Measurements from ENCODE around the gene FTCD.

FTCD gene

DNA sequence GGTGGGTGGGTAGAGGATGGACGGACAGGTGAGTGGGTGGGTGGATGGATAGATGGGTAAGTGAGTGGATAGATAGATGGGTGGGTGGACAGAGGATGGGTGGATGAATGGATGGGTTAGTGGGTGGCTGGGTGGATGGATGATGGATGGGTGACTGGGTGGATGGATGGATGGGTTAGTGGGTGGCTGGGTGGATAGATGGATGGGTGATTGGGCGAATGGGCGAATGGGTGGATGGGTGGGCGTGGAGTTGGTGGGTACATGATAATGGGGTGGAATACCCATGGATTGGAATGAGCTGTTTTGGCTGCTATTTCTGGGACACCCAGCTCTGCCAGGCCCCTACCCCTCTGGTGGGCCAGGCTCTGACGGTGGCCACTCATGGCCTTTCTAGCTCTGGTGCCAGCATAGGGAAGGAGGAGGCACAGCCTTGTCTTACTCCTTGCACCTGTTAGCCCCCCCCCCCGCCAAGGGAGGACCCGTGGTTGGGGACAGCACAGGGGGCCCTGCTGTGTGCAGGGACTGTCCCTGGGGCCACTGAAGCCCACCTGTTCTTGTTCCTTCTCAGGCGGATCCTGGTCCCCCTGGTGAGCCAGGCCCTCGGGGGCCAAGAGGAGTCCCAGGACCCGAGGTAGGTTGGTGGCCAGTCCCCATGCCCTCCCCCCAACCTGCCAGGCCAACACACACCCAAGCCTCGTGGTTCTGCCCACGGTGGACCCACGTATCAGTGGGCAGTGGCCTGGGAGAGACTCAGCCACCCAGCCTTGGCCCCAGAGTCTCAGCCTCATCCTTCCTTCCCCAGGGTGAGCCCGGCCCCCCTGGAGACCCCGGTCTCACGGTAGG, 31.1 kb downstream of the FTCD start:
- no peak for DNase-seq (ENCODE audit: low spot score)

DNA sequence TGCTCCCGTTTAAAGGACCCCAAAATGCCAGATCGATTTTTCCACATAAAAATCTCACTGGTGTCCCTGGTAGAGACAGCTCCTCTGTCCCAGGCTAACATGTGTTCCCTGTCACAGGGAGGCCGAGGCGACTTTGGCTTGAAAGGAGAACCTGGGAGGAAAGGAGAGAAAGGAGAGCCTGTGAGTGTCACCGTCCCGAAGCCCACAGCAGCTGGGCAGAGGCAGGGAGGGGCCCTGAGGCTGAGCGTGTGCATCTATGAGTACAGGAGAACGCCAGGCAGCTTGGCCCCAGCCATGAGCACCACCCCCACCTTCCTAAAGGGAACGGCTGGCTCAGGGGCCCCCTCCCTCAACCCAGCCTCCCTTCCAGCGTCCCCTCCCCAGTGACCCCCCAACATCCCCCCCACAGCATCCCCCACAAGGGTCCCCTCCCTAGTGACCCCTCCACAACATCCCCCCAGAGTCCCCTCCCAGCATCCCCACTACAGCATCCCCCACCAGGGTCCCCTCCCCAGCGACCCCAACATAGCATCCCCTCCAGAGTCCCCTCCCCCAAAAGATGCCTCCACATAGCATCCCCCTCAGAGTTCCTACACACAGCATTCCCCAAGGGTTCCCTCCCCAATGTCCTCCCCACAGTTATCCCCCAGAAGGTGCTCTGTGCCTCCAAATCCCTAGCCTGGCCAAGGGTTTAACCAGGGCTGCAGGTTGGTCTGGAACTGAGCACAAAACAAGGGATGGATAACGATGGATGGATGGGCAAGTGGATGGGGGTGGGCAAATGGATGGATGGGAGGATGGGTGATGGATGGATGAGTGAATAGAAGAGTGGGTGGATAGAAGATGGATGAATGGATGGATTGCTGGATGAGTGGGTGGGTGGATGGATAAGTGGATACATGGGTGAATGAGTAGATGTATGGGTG, 32.4 kb downstream of the FTCD start:
- no peak for DNase-seq (ENCODE audit: low spot score)

GRCh38 chr21:46122237-46122671, 33.1 kb downstream of the FTCD start:
- peak; percentile 88 for DNase-seq (ENCODE audit: low spot score)

GRCh38 chr21:46121286-46122221, 33.8 kb downstream of the FTCD start:
- DNase-seq (ENCODE audit: low spot score) = no peak

DNA sequence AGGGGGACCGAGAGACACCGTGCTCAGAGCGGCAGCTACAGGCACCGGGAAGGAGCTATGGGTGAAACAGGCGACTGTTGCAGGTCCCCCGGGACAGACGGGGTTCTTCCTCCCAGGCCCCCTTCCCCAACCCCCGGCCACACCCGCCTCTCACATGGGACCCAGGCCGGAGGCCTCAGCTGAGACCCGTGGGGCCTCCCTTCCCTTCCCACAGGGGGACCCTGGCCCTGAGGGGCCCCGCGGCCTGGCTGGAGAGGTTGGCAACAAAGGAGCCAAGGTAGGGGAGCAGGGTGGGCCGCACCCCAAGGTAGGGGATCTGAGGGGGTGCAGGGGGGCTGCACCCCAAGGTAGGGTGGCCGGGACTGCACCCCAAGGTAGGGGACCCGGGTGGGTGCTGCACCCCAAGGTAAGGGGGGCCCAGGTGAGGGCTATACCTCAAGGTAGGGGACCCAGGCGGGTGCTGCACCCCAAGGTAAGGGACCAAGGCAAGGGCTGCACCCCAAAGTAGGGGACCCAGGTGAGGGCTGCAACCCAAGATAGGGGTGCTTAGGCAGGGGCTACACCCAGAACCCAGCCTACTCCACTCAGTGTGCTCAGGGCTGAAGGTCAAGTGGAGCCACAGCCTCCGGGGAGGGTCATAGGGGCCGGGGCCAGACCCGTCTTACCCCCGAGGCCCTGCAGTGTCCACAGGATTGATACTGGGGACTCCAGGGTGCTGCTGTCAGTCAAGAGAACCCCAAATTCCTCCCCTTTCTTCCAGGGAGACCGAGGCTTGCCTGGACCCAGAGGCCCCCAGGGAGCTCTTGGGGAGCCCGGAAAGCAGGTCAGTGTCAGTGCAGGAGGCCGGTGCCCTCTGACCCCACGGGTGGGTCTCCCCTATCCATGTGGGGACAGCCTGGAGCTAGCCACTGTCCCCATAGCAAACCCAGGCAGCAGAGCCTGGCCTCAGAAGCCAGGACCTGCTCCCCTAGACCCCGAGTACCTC, 34.8 kb downstream of the FTCD start:
- no peak for DNase-seq (ENCODE audit: low spot score)

- no peak for DNase-seq (ENCODE audit: low spot score)
Measured at GRCh38 chr21:46119637-46120271, 35.6 kb downstream of the FTCD start.

- no peak for DNase-seq (ENCODE audit: low spot score)
Measured at GRCh38 chr21:46119144-46119636, 36.2 kb downstream of the FTCD start.

GRCh38 chr21:46118316-46119143, 36.8 kb downstream of the FTCD start:
- no peak for DNase-seq (ENCODE audit: low spot score)

DNA sequence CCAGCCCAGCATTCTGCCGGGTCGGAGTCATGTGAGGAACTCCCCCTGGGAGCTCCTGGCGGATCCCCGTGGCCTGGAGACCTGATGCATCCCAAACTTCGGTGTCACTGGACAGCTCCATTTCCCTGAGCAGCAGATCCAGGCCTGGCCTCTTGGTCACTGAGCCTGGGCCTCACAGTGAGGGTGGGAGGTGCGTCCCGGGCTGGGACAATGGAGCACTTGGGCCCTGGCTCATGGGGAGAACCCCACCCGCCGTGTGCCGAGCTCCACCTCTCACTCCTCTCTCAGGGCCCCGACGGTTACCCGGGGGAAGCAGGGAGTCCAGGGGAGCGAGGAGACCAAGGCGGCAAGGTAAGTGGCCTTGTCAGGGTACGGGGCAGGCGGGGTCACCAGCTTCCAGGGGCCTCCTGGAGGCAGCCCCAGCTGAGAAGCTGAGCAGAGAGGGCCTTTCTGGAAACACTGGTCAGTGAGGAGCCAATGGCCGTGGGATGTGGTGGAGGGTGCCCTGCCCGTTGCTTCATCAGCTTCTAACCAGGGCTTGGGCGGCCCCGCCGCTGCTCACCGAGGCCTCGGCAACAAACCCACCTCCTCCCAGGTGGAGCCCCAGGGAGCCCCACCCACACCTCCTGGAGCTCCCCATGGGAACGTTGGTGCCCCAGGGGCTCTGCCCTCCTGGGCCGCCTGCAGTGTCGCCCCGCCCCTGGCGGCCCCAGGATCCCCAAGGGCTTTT, 37.6 kb downstream of the FTCD start:
- DNase-seq (ENCODE audit: low spot score) = no peak

DNA sequence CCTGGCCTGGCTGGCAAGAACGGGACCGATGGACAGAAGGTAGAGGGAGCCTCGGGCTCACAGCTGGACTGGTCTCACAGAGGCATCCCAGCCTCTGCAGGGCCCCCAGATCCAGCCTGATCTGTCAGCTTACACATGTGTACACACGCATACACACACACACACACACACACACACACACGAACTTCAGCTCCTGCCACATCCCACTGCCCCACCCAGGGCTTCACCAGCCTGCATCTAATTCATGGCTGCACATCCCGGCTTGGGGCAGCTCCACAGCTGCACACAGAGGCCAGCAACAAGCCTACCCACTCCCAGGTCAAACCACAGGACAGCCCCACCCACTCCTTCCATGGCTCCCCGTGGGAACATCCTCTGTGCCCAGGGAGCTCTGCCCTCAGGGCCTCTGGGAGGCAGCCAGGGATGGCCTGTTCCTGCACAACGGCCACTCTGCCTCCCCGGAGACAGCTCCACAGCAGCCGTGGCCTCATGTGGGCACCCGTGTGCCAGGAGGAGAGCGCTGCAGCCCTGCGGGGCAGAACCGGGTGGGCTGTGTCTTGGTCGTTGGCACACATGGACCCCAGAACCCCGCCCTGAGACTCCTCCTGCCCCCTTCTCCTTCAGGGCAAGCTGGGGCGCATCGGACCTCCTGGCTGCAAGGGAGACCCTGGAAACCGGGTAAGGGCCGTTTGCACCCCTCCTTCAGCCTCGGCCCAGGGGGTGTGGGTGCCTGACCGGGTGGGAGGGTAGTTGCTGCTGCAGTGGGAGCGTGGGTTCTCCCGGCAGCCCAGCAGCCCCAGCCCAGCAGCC, 38.4 kb downstream of the FTCD start:
- no peak for DNase-seq (ENCODE audit: low spot score)

GRCh38 chr21:46116189-46116775, 39.1 kb downstream of the FTCD start:
- DNase-seq (ENCODE audit: low spot score) = no peak

DNA sequence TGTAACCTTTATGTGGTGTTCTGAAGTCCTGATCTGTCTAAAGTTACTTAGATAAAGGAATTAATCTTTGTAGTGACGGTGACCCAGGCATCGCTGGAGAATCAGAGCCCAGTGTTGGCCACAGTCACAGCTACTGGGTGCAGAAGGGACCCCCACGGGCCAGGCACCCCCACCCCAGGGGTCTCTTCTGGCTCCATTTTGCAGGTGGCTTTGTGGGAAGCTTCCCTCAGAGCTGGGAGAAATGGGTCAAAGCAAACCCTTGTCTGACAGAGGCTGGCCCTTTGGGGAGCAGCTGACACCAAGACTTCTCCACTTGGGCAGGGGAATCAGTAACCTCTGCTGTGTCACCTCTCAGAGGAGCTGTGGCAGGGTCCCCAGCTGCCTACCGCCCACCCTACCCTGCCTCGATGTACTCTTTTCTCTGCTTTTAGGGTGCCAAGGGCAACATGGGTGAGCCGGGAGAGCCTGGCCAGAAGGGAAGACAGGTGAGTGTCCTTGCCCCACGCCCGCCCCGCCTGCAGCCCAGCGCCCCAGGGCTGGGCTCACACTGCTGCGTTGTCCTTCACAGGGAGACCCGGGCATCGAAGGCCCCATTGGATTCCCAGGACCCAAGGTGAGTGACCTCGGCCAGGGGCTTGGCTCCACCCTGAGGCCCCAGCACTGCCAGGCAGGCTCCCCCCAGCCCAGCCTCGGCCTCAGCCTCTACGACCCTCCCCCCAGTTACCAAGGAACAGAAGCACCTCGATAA, 39.8 kb downstream of the FTCD start:
- DNase-seq (ENCODE audit: low spot score) = no peak

- no peak for DNase-seq (ENCODE audit: low spot score)
Measured at GRCh38 chr21:46114963-46115362, 40.4 kb downstream of the FTCD start.

DNA sequence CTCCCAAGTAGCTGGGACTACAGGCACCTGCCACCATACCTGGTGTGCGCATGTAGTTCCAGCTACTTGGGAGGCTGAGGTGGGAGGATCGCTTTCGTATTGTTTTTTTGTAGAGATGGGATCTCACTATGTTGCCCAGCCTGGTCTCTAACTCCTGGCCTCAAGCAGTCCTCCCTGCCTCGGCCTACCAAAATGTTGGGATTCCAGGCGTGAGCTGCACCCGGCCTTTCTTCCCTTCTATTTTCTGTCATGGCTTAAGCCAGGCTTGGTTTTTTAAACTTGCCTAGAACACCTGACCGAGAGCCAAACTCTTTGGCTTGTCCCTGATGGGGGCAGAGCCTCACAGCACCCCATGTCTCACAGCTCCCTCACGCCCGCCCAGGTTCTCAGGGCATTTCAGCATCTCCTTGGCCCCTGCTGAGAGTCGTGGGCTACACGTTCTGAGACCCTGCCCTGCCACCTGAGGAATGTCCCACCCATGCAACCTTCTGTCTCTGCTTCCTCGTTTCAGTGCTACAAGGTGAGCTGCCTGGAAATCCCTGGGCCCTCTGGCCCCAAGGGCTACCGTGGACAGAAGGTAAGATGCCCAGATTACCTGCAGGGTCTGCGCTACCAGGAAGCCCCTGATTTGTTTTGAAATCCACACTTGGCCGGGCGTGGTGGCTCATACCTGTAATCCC, 41.7 kb downstream of the FTCD start:
- DNase-seq (ENCODE audit: low spot score) = no peak

DNA sequence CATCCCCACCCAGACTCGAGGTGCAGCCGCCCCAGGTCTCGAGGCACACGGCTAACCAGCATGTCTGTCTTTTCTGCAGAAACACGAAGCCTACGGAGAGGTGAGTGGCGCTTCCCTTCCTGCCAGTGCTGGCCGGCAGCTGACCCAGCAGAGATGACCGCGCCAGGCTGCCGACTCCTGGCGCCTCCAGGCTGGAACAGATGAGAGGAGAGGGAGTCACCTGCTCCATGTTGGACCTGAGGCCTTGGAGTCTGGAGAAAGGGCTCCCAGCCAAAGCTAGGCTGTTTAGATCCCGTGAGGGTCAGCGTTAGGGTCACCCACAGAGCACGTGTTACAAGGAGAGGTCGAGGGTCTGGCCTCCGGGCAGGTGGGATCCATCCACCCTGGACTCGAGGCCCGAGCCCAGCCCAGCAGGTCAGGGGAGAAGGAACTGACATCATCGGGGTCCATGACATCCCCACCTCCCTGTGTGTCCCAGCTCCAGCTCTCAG, 42.6 kb downstream of the FTCD start:
- no peak for DNase-seq (ENCODE audit: low spot score)
